RWPE1 (cell line): Measurements from ENCODE around the gene EFNA3.

Experiments
- CTCF ChIA-PET: fragments of 350-600 bp; sonication (Branson Sonifier 250); formaldehyde crosslinking; extraction: SDS; loops from one replicate; lab custom pipeline; 2021; lab: Yijun Ruan, JAX
- POLR2A ChIA-PET: fragments of 400-600 bp; formaldehyde crosslinking; extraction: SDS; loops from one replicate; lab custom pipeline; 2020; ENCODE audit warnings: antibody characterized with exemption; ENCODE audit not compliant: low non-redundant PET; lab: Yijun Ruan, JAX
- DNase-seq: peaks from one replicate; pipeline ENCODE4 v3.0.0; 2012; ENCODE audit warnings: low spot score
- H3K27ac ChIP-seq: fragments of 450-650 bp; 2 replicates; pipeline ENCODE4 v1.5.1; 2017
- CTCF ChIP-seq: fragments of 450-650 bp; conservative IDR thresholded peaks from 2 replicates; pipeline ENCODE4 v1.5.1; 2017; ENCODE audit warnings: low read depth, mild to moderate bottlenecking

The EFNA3 gene

GRCh38 chr1:155104605-155105534 is 26.2 kb downstream of the EFNA3 start:
- no peak for TF ChIP-seq CTCF
- ChIA-PET CTCF (interaction anchor here (1.0 to 2.3 kb wide), 2 partner anchors 13 to 62 kb away, joined by 3 to 7 read pairs; no protein-coding TSS in a partner anchor), POLR2A (no interaction called here)

GRCh38 chr1:155105604-155106011 is 27.0 kb downstream of the EFNA3 start:
- no peak for TF ChIP-seq CTCF
- CTCF ChIA-PET: interaction anchor here (1.0 to 2.3 kb wide), 2 partner anchors 14 to 62 kb away, joined by 3 to 7 read pairs; no protein-coding TSS in a partner anchor
- DNase-seq: no peak
- POLR2A ChIA-PET: no interaction called here
- H3K27ac ChIP-seq: no peak overlapping the region

More at GRCh38 chr1:155104605-155105534, 26.2 kb downstream of the EFNA3 start:
- no peak for DNase-seq
- no peak overlapping the region for H3K27ac ChIP-seq

GRCh38 chr1:155106862-155107261 is 28.2 kb downstream of the EFNA3 start:
- CTCF ChIA-PET: interaction anchor here (2.3 kb wide), 1 partner anchor 60 kb away, joined by 7 read pairs; no protein-coding TSS in a partner anchor

GRCh38 chr1:155107309-155108264 is 28.9 kb downstream of the EFNA3 start:
- CTCF ChIA-PET: interaction anchor here (1.5 to 2.3 kb wide), 2 partner anchors 16 to 60 kb away, joined by 7 to 8 read pairs; no protein-coding TSS in a partner anchor
- no peak overlapping the region for H3K27ac ChIP-seq
- POLR2A ChIA-PET: no interaction called here

More at GRCh38 chr1:155106862-155107261, 28.2 kb downstream of the EFNA3 start:
- TF ChIP-seq CTCF: no peak
- DNase-seq: no peak
- POLR2A ChIA-PET: no interaction called here
- H3K27ac ChIP-seq: no peak overlapping the region

GRCh38 chr1:155108296-155108695 is 29.7 kb downstream of the EFNA3 start:
- H3K27ac ChIP-seq: no peak overlapping the region
- no peak for DNase-seq
- POLR2A ChIA-PET: no interaction called here
- TF ChIP-seq CTCF: no peak
- CTCF ChIA-PET: interaction anchor here (0.6 to 1.5 kb wide), 2 partner anchors 17 to 38 kb away, joined by 3 to 8 read pairs; no protein-coding TSS in a partner anchor

More at GRCh38 chr1:155107309-155108264, 28.9 kb downstream of the EFNA3 start:
- no peak for TF ChIP-seq CTCF
- DNase-seq: no peak
